IMR-90 (cell line): Measurements from ENCODE around the gene FAM83B. TPM values are rescaled to one million over a fixed set of nuclear protein-coding genes. Genes with fewer than 3 reads are reported as not detected.

Experiments used
- ATAC-seq: fragments of 200-7000 bp; cut with Tn5 transposase; 2 replicates; pipeline ENCODE4 v1.9.1; 2020; ENCODE audit warnings: low read depth, mild to moderate bottlenecking, moderate library complexity
- BruUV-seq: library from RNA; stranded (reverse); fragments of 400-500 nt; replicated peaks from 2 replicates; lab custom pipeline; 2021; lab: Mats Ljungman, UMichigan
- CTCF ChIA-PET: fragments of 300-600 bp; formaldehyde crosslinking; extraction: SDS; loops from one replicate; lab custom pipeline; 2021; ENCODE audit warnings: antibody characterized with exemption; lab: Yijun Ruan, JAX
- POLR2A ChIA-PET: fragments of 300-600 bp; sonication (Branson Sonifier 250); formaldehyde crosslinking; loops from one replicate; lab custom pipeline; 2022; ENCODE audit warnings: antibody characterized with exemption; ENCODE audit not compliant: unreplicated experiment; lab: Charles Lee
- DNase-seq: peaks from one replicate; pipeline ENCODE4 v3.0.0; 2013
- H2AFZ ChIP-seq: replicated peaks from 2 replicates; pipeline ENCODE3; 2013; ENCODE audit warnings: low read length, mild to moderate bottlenecking; ENCODE audit not compliant: poor library complexity
- H2AK5ac ChIP-seq: 2 replicates; pipeline ENCODE4 v1.6.1; 2013; ENCODE audit warnings: low read depth, low read length, inconsistent platforms
- H2AK9ac ChIP-seq: replicated peaks from 2 replicates; pipeline ENCODE3; 2013; ENCODE audit warnings: mild to moderate bottlenecking, low read depth, low read length, moderate library complexity; ENCODE audit not compliant: poor library complexity
- H2BK120ac ChIP-seq: 2 replicates; pipeline ENCODE4 v1.6.1; 2013; ENCODE audit warnings: low read depth, low read length, inconsistent platforms
- H2BK15ac ChIP-seq: 3 replicates; pipeline ENCODE4 v1.6.1; 2013; ENCODE audit warnings: low read depth, low read length, inconsistent platforms
- H2BK20ac ChIP-seq: 2 replicates; pipeline ENCODE4 v1.6.1; 2013; ENCODE audit warnings: low read depth, mild to moderate bottlenecking, inconsistent platforms, low read length, moderate library complexity
- H2BK5ac ChIP-seq: 2 replicates; pipeline ENCODE4 v1.6.1; 2013; ENCODE audit warnings: mild to moderate bottlenecking, low read depth, low read length, inconsistent platforms; ENCODE audit not compliant: poor library complexity, severe bottlenecking
- H3K14ac ChIP-seq: replicated peaks from 2 replicates; pipeline ENCODE4 v1.6.1; 2013; ENCODE audit warnings: low read depth, low read length, inconsistent platforms
- H3K18ac ChIP-seq: 2 replicates; pipeline ENCODE4 v1.6.1; 2013; ENCODE audit warnings: low read depth, low read length, control low read depth
- H3K23ac ChIP-seq: 2 replicates; pipeline ENCODE4 v1.6.1; 2013; ENCODE audit warnings: low read depth, low read length, inconsistent platforms
- H3K27ac ChIP-seq: 2 replicates; pipeline ENCODE4 v1.5.1; 2013; ENCODE audit warnings: mild to moderate bottlenecking, control low read depth, low read length; ENCODE audit not compliant: insufficient read depth
- H3K27me3 ChIP-seq: 2 replicates; pipeline ENCODE4 v1.6.1; 2013; ENCODE audit warnings: low read length; ENCODE audit not compliant: control insufficient read depth, insufficient read depth
- H3K36me3 ChIP-seq: 2 replicates; pipeline ENCODE4 v1.6.1; 2013; ENCODE audit warnings: low read length, mixed read lengths; ENCODE audit not compliant: control insufficient read depth, insufficient read depth
- H3K4ac ChIP-seq: 2 replicates; pipeline ENCODE4 v1.6.1; 2013; ENCODE audit warnings: low read depth, low read length, inconsistent platforms
- H3K4me1 ChIP-seq: 2 replicates; pipeline ENCODE4 v1.6.1; 2013; ENCODE audit warnings: low read length, mixed read lengths; ENCODE audit not compliant: control insufficient read depth, insufficient read depth
- H3K4me2 ChIP-seq: 2 replicates; pipeline ENCODE4 v1.6.1; 2013; ENCODE audit warnings: low read depth, mild to moderate bottlenecking, control low read depth, low read length, moderate library complexity
- H3K4me3 ChIP-seq: 2 replicates; pipeline ENCODE4 v1.5.1; 2013; ENCODE audit warnings: low read depth, mild to moderate bottlenecking, control low read depth, low read length, moderate library complexity; ENCODE audit not compliant: insufficient read depth
- H3K56ac ChIP-seq: 2 replicates; pipeline ENCODE4 v1.6.1; 2013; ENCODE audit warnings: low read length, inconsistent platforms; ENCODE audit not compliant: insufficient read depth; ENCODE audit errors: extremely low read depth
- H3K79me1 ChIP-seq, 2 experiments: 2 replicates each; pipeline ENCODE4 v1.6.1; 2013; ENCODE audit warnings: low read length in 2 of 2, inconsistent platforms in 1 of 2, low read depth in 1 of 2
- H3K9ac ChIP-seq: 2 replicates; pipeline ENCODE4 v1.6.1; 2013; ENCODE audit warnings: low read depth, low read length, control low read depth
- H3K9me1 ChIP-seq: 2 replicates; pipeline ENCODE4 v1.6.1; 2013; ENCODE audit warnings: low read length, inconsistent platforms; ENCODE audit not compliant: insufficient read depth
- H3K9me3 ChIP-seq: 2 replicates; pipeline ENCODE4 v1.6.1; 2013; ENCODE audit warnings: low read length; ENCODE audit not compliant: control insufficient read depth, insufficient read depth
- H4K20me1 ChIP-seq: 2 replicates; pipeline ENCODE4 v1.6.1; 2013; ENCODE audit warnings: low read length, inconsistent platforms; ENCODE audit not compliant: insufficient read depth
- H4K5ac ChIP-seq: 2 replicates; pipeline ENCODE4 v1.6.1; 2013; ENCODE audit warnings: mild to moderate bottlenecking, low read depth, low read length, control low read depth
- H4K8ac ChIP-seq, 2 experiments: 2 replicates each; pipeline ENCODE4 v1.6.1; 2013; ENCODE audit warnings: low read depth in 2 of 2, low read length in 2 of 2, control low read depth in 1 of 2, inconsistent platforms in 1 of 2
- H4K91ac ChIP-seq: 2 replicates; pipeline ENCODE4 v1.6.1; 2013; ENCODE audit warnings: low read depth, low read length, inconsistent platforms; ENCODE audit not compliant: insufficient read depth
- BHLHE40 ChIP-seq: fragments of 150-350 bp; IDR thresholded peaks from 2 replicates; pipeline ENCODE4 v1.6.1; 2016; ENCODE audit warnings: mild to moderate bottlenecking, low read depth, low read length
- CEBPB ChIP-seq: IDR thresholded peaks from 2 replicates; pipeline ENCODE4 v1.6.1; 2012; ENCODE audit warnings: low read depth, low read length, improper control_type of control experiment
- CHD1 ChIP-seq: IDR thresholded peaks from 2 replicates; pipeline ENCODE4 v1.6.1; 2012; ENCODE audit warnings: low read depth, low read length, improper control_type of control experiment
- CTCF ChIP-seq: conservative IDR thresholded peaks from 2 replicates; pipeline ENCODE4 v1.5.1; 2012; ENCODE audit warnings: mild to moderate bottlenecking, low read depth, low read length, improper control_type of control experiment
- ELK1 ChIP-seq: fragments of 150-350 bp; IDR thresholded peaks from 2 replicates; pipeline ENCODE4 v1.6.1; 2016; ENCODE audit warnings: low read depth, mild to moderate bottlenecking, low read length, moderate library complexity, borderline replicate concordance
- FOS ChIP-seq: fragments of 150-350 bp; IDR thresholded peaks from 2 replicates; pipeline ENCODE4 v1.6.1; 2016; ENCODE audit warnings: low read depth, low read length
- MAFK ChIP-seq: IDR thresholded peaks from 2 replicates; pipeline ENCODE4 v1.6.1; 2012; ENCODE audit warnings: low read depth, low read length, improper control_type of control experiment
- MAZ ChIP-seq: IDR thresholded peaks from 2 replicates; pipeline ENCODE4 v1.6.1; 2012; ENCODE audit warnings: low read depth, mild to moderate bottlenecking, low read length, improper control_type of control experiment, moderate library complexity, borderline replicate concordance
- MXI1 ChIP-seq: IDR thresholded peaks from 2 replicates; pipeline ENCODE4 v1.6.1; 2012; ENCODE audit warnings: low read depth, mild to moderate bottlenecking, low read length, moderate library complexity, borderline replicate concordance
- NFE2L2 ChIP-seq: fragments of 150-350 bp; IDR thresholded peaks from 2 replicates; pipeline ENCODE4 v1.6.1; 2016; ENCODE audit warnings: low read depth, mild to moderate bottlenecking, low read length
- POLR2A ChIP-seq: IDR thresholded peaks from 2 replicates; pipeline ENCODE4 v1.6.1; 2012; ENCODE audit warnings: mild to moderate bottlenecking, low read depth, low read length
- RAD21 ChIP-seq: IDR thresholded peaks from 2 replicates; pipeline ENCODE4 v1.6.1; 2012; ENCODE audit warnings: low read length, improper control_type of control experiment
- RCOR1 ChIP-seq: IDR thresholded peaks from 2 replicates; pipeline ENCODE4 v1.6.1; 2012; ENCODE audit warnings: mild to moderate bottlenecking, low read length, improper control_type of control experiment; ENCODE audit not compliant: insufficient replicate concordance
- RFX5 ChIP-seq: IDR thresholded peaks from 2 replicates; pipeline ENCODE4 v1.8.0; 2012; ENCODE audit warnings: low read depth, mild to moderate bottlenecking, low read length, moderate library complexity
- SMC3 ChIP-seq: fragments of 150-350 bp; IDR thresholded peaks from 2 replicates; pipeline ENCODE4 v1.6.1; 2016; ENCODE audit warnings: low read depth, mild to moderate bottlenecking, antibody characterized with exemption, low read length, moderate library complexity
- USF2 ChIP-seq: fragments of 150-350 bp; IDR thresholded peaks from 2 replicates; pipeline ENCODE4 v1.6.1; 2017; ENCODE audit warnings: mild to moderate bottlenecking, antibody characterized with exemption, low read length, low read depth
- WGBS, 2 experiments: methylation state at CpG; one replicate each; pipeline versions ENCODE4 v1.1.5 to v1.1.7; 2013; ENCODE audit warnings: missing lambda C conversion rate in 2 of 2; ENCODE audit not compliant: insufficient read length in 1 of 2; ENCODE audit errors: extremely low coverage in 2 of 2; 5-methylcytosine and 5-hydroxymethylcytosine counted together
- dilution Hi-C: fragments of 300-500 bp; cut with HindIII; formaldehyde crosslinking; loops from one replicate; pipeline ENCODE4 v1.14.3; 2018; ENCODE audit warnings: low sequenced_read_pairs; ENCODE audit not compliant: unreplicated experiment
- in situ Hi-C: fragments of 300-500 bp; cut with MboI; formaldehyde crosslinking; loops from 3 replicates; pipeline ENCODE4 v1.14.3; 2019; ENCODE audit warnings: low sequenced_read_pairs, inconsistent platforms, mixed read lengths
- intact Hi-C: fragments of 100-400 bp; cut with micrococcal nuclease; formaldehyde crosslinking; loops from 2 replicates; pipeline ENCODE4 v1.10.0; 2022
- polyA plus RNA-seq, 3 experiments: library from polyadenylated mRNA; depleted of rRNA; stranded (reverse); fragments of >200 nt; gene quantifications; 2 replicates each; pipeline ENCODE4 v1.2.3, GENCODE V29; 2012; ENCODE audit warnings: low replicate concordance in 1 of 3
- total RNA-seq: library from RNA; depleted of rRNA; stranded (reverse); fragments of >200 nt; gene quantifications from 2 replicates; pipeline ENCODE4 v1.2.3, GENCODE V29; 2012

FAM83B gene
- total and polyA plus RNA-seq, 2 of the 4 experiments (the other 2 are of a cell fraction) = 0.02 to 0.18 TPM

GRCh38 chr6:54937371-54937770, 90.8 kb downstream of the FAM83B start:
- H3K4me3 ChIP-seq = no peak overlapping the region
- H3K9me3 ChIP-seq = peaks cover 3% of the 10 kb centered on the region; the same call in 1 of the 2 replicates
- CTCF ChIA-PET = no interaction called here
- H4K20me1 ChIP-seq = no peaks in the 10 kb centered on the region
- H4K5ac ChIP-seq = no peak overlapping the region
- H3K36me3 ChIP-seq = no peaks in the 10 kb centered on the region
- POLR2A ChIA-PET = interaction anchor here (0.6 kb wide), 1 partner anchor 93 kb away, joined by 3 read pairs; no protein-coding TSS in a partner anchor
- H3K4me1 ChIP-seq = no peaks in the 10 kb centered on the region
- no peak overlapping the region for H3K18ac ChIP-seq
- H3K9ac ChIP-seq = no peak overlapping the region
- H3K4me2 ChIP-seq = no peak overlapping the region
- no peak overlapping the region for H2BK15ac ChIP-seq
- DNase-seq (no peak), ATAC-seq (no peak)
- no peaks in the 10 kb centered on the region for H3K9me1 ChIP-seq
- dilution Hi-C loops (no loop called here), intact Hi-C loops (no loop called here), in situ Hi-C loops (no loop called here)
- no peak overlapping the region for H2BK5ac ChIP-seq
- H4K8ac ChIP-seq = no peak overlapping the region
- H3K23ac ChIP-seq = no peak overlapping the region
- no peak overlapping the region for H3K4ac ChIP-seq
- H3K56ac ChIP-seq = no peak overlapping the region
- no peak overlapping the region for H3K27ac ChIP-seq
- no peaks in the 10 kb centered on the region for H3K79me1 ChIP-seq
- H2BK20ac ChIP-seq = no peak overlapping the region
- no peak overlapping the region for H2AK5ac ChIP-seq
- H2BK120ac ChIP-seq = no peak overlapping the region
- no TSS peak for BruUV-seq
- WGBS, 2 experiments = no CpG with 5 or more reads among the region's 3 CpGs
- no peak overlapping the region for H2AFZ ChIP-seq
- no peak overlapping the region for H4K91ac ChIP-seq
- H3K14ac ChIP-seq = no peak overlapping the region
- H3K27me3 ChIP-seq = no peaks in the 10 kb centered on the region
- TF ChIP-seq ELK1 = no peak
- TF ChIP-seq FOS = no peak
- no peak for TF ChIP-seq MAZ
- no peak for TF ChIP-seq BHLHE40
- TF ChIP-seq NFE2L2 = no peak
- no peak for TF ChIP-seq USF2
- TF ChIP-seq CHD1 = no peak
- no peak for TF ChIP-seq SMC3
- TF ChIP-seq MAFK = no peak
- TF ChIP-seq CEBPB = no peak
- no peak for TF ChIP-seq CTCF
- no peak for TF ChIP-seq MXI1
- no peak for TF ChIP-seq RAD21
- no peak for TF ChIP-seq RCOR1
- no peak for TF ChIP-seq POLR2A
- no peak for TF ChIP-seq RFX5
- no peak overlapping the region for H2AK9ac ChIP-seq
